KMS-11 (cell line): ENCODE data around the gene TULP1.

Source experiments
- H2AFZ ChIP-seq: fragments of 200-600 bp; sonication (generic); 2 replicates; pipeline ENCODE4 v1.6.1; 2016; ENCODE audit warnings: antibody characterized with exemption, mixed run types, low read depth
- H3K27ac ChIP-seq: fragments of 200-600 bp; sonication (generic); 2 replicates; pipeline ENCODE4 v1.6.1; 2016; ENCODE audit warnings: mild to moderate bottlenecking, mixed run types
- H3K27me3 ChIP-seq: fragments of 200-600 bp; sonication (generic); 2 replicates; pipeline ENCODE4 v1.6.1; 2017; ENCODE audit warnings: mild to moderate bottlenecking, low read depth, mixed run types, moderate library complexity; ENCODE audit not compliant: insufficient read depth
- H3K36me3 ChIP-seq: fragments of 200-600 bp; sonication (generic); 2 replicates; pipeline ENCODE4 v1.6.1; 2017; ENCODE audit warnings: mild to moderate bottlenecking, mixed run types; ENCODE audit not compliant: insufficient read depth
- H3K4me1 ChIP-seq: fragments of 200-600 bp; sonication (generic); 2 replicates; pipeline ENCODE4 v1.6.1; 2016; ENCODE audit warnings: mild to moderate bottlenecking, low read depth, mixed run types; ENCODE audit not compliant: poor library complexity, severe bottlenecking
- H3K4me2 ChIP-seq: fragments of 200-600 bp; sonication (generic); 2 replicates; pipeline ENCODE4 v1.7.0; 2016; ENCODE audit warnings: mild to moderate bottlenecking, mixed run types
- H3K4me3 ChIP-seq: fragments of 200-600 bp; sonication (generic); IDR thresholded peaks from 2 replicates; pipeline ENCODE4 v1.6.1; 2017; ENCODE audit warnings: low read depth, low read length, mixed read lengths; ENCODE audit not compliant: insufficient read depth
- H3K79me2 ChIP-seq: fragments of 200-600 bp; sonication (generic); 2 replicates; pipeline ENCODE4 v1.6.1; 2016; ENCODE audit warnings: low read depth, mixed run types; ENCODE audit not compliant: insufficient read depth
- H3K9ac ChIP-seq: fragments of 200-600 bp; sonication (generic); 2 replicates; pipeline ENCODE4 v1.6.1; 2016; ENCODE audit warnings: mild to moderate bottlenecking, mixed run types
- H4K20me1 ChIP-seq: fragments of 200-600 bp; sonication (generic); 2 replicates; pipeline ENCODE4 v1.6.1; 2016; ENCODE audit warnings: mild to moderate bottlenecking, mixed run types; ENCODE audit not compliant: insufficient read depth
- TF ChIP-seq, protein P1 (sequence below): fragments of 200-600 bp; sonication (generic); conservative IDR thresholded peaks from 2 replicates; pipeline ENCODE4 v1.6.1; 2017; ENCODE audit warnings: low read depth, mild to moderate bottlenecking, antibody characterized with exemption, low read length, moderate library complexity, mixed read lengths

Gene TULP1

DNA sequence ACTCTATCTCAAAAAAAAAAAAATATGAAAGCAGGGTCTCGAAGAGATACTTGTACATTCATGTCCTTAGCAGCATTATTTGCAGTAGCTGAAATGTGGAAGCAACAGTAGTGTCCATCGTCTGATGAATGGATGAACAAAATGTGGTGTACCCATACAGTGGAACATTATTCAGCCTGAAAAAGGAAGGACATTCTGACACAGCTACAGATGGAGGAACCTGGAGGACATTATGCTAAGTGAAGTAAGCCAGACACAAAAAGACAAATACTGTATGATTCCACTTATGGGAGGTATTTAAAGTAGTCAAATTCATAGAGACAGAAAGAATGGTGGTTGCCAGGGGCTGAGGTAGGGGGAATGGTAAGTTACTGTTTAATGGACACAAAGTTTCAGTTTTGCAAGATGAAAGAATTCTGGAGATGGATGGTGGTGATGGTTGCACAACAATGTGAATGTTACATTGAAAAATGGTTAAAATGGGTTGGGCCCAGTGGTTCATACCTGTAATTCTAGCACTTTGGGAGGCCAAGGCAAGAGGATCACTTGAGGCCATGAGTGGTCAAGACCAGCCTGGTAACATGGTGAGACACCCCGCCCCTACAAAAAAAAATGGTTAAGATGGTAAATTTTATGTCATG, 11.8 kb upstream of the TULP1 start:
- H3K4me3 ChIP-seq = no peak overlapping the region
- no peak overlapping the region for H2AFZ ChIP-seq
- H3K9ac ChIP-seq = no peak overlapping the region
- H3K36me3 ChIP-seq = no peaks in the 10 kb centered on the region
- no peaks in the 10 kb centered on the region for H4K20me1 ChIP-seq
- TF ChIP-seq, protein P1, sequence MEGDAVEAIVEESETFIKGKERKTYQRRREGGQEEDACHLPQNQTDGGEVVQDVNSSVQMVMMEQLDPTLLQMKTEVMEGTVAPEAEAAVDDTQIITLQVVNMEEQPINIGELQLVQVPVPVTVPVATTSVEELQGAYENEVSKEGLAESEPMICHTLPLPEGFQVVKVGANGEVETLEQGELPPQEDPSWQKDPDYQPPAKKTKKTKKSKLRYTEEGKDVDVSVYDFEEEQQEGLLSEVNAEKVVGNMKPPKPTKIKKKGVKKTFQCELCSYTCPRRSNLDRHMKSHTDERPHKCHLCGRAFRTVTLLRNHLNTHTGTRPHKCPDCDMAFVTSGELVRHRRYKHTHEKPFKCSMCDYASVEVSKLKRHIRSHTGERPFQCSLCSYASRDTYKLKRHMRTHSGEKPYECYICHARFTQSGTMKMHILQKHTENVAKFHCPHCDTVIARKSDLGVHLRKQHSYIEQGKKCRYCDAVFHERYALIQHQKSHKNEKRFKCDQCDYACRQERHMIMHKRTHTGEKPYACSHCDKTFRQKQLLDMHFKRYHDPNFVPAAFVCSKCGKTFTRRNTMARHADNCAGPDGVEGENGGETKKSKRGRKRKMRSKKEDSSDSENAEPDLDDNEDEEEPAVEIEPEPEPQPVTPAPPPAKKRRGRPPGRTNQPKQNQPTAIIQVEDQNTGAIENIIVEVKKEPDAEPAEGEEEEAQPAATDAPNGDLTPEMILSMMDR = no peak
- H3K4me1 ChIP-seq = peaks cover 14% of the 10 kb centered on the region
- no peak overlapping the region for H3K4me2 ChIP-seq
- no peaks in the 10 kb centered on the region for H3K79me2 ChIP-seq
- no peaks in the 10 kb centered on the region for H3K27me3 ChIP-seq
- H3K27ac ChIP-seq = no peak overlapping the region

DNA sequence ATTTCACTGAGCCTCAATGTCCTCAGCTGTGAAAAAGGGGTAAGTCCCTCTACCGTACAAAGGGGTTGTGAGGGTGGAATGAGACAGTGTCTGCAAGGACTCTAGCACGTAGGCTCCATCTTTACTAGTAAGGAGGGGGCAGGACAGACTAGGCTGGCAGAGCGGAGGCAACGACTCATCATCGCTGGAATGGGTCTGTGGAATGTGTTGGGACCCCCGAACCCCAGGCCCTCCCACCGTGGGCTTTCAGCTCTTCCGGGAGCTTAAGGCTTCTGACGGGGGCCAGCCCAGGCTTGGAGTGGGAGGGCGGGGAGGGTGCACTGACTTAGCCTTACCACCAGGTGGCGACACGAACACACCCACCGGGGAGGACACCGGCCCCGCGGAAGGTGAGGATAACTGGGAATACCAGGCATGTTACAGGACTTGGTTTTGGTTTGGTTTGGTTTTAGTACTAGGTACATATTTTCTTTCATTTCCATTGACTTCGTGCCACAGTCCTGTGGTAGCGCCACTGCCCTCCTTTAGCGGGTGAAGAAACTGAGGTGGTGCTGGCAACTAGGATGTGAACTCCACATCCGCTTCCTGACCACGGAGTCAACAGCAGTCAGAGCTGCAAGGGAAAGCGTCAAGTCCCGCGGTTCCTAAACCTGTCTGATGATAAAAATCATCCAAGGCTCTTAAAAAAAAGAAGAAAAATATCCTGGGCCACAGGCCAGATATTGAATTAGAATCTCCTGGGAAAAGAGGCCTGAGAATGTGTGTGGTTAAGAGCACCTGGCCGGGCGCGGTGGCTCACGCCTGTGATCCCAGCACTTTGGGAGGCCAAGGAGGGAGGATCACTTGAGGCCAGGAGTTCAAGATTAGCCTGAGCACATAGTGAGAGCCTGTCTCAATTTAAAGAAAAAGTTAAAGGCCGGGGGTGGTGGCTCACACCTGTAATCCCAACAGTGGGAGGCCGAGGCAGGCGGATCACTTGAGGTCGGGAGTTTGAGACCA, 10.3 kb upstream of the TULP1 start:
- Histone ChIP-seq H4K20me1 (no peaks in the 10 kb centered on the region), H3K4me3 (no peak overlapping the region), H3K27ac (no peak overlapping the region), H3K27me3 (no peaks in the 10 kb centered on the region), H3K79me2 (no peaks in the 10 kb centered on the region), H3K9ac (no peak overlapping the region), H3K4me1 (peaks cover 14% of the 10 kb centered on the region), H3K4me2 (peak overlapping the region; percentile 56), H2AFZ (peak overlapping the region; percentile 97), H3K36me3 (no peaks in the 10 kb centered on the region)
- TF ChIP-seq, protein P1 = peak; percentile 96

DNA sequence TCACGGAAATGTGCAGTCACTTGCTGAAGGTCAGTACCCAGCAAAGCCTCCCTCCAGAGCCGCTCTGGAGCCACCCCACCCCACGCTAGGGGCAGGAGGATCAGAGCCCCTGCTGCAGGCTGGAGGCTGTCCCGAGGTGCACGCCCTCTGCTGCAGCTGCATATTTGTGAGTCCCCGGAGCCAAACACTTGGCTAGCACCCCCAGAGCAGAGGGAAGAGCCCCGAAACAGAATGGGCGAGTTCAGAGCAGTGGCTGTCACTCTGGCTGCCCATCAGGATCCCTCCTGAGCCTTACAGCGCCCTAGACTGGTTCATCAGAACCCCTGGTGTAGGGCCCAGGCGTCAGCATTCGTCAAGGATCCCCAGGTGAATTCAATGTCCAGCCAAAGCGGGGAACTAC, 9.5 kb upstream of the TULP1 start:
- Histone ChIP-seq H3K27ac (no peak overlapping the region), H3K9ac (no peak overlapping the region), H4K20me1 (no peaks in the 10 kb centered on the region), H3K4me3 (no peak overlapping the region), H3K36me3 (no peaks in the 10 kb centered on the region), H3K79me2 (no peaks in the 10 kb centered on the region), H3K27me3 (no peaks in the 10 kb centered on the region), H3K4me2 (peak overlapping the region; percentile 56; the same call in 1 of the 2 replicates), H3K4me1 (peaks cover 14% of the 10 kb centered on the region), H2AFZ (peak overlapping the region; percentile 97)
- TF ChIP-seq, protein P1 = no peak

DNA sequence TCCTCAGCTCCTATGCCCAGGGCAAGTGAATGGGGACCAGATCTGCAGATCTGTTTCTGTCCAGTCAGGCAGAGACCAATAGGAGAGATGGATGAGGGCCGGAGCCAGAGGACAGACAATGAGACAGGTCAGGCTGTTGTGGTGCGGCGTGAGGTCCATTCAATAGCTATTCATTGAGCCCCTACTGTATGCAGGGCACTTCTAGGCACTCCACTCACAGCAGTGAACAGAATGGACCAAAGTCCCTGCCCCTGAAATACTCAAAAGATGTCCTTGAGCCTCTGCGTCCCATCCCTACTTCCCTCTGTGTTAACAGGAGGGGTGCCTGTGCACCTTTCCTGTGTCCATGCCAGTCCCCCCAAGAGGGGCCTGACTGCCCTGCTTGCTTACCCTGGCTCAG, 8.5 kb upstream of the TULP1 start:
- Histone ChIP-seq H3K27ac (no peak overlapping the region), H3K4me3 (no peak overlapping the region), H3K27me3 (no peaks in the 10 kb centered on the region), H3K4me2 (no peak overlapping the region), H4K20me1 (no peaks in the 10 kb centered on the region), H2AFZ (no peak overlapping the region), H3K79me2 (no peaks in the 10 kb centered on the region), H3K4me1 (peaks cover 14% of the 10 kb centered on the region), H3K36me3 (no peaks in the 10 kb centered on the region), H3K9ac (no peak overlapping the region)
- TF ChIP-seq, protein P1 = no peak
